GM12878 (cell line): Measurements from ENCODE around the gene B4GALT7. TPM values are rescaled to one million over a fixed set of nuclear protein-coding genes. Genes with fewer than 3 reads are reported as not detected.

Experiments
- BRCA1 ChIP-seq: IDR thresholded peaks from 2 replicates; pipeline ENCODE4 v1.6.1; 2011; ENCODE audit warnings: low read depth, low read length, improper control_type of control experiment
- CHD1 ChIP-seq: IDR thresholded peaks from 2 replicates; pipeline ENCODE4 v1.6.1; 2012; ENCODE audit warnings: low read depth, low read length, improper control_type of control experiment
- CHD2 ChIP-seq: IDR thresholded peaks from 2 replicates; pipeline ENCODE4 v1.6.1; 2011; ENCODE audit warnings: low read depth, low read length, improper control_type of control experiment, borderline replicate concordance
- CHD4 ChIP-seq: fragments of 200-600 bp; sonication (generic); IDR thresholded peaks from 2 replicates; pipeline ENCODE4 v1.6.1; 2016; ENCODE audit warnings: mild to moderate bottlenecking
- DPF2 ChIP-seq: fragments of 450-650 bp; IDR thresholded peaks from 2 replicates; pipeline ENCODE4 v1.6.1; 2017; ENCODE audit warnings: mild to moderate bottlenecking
- LARP7 ChIP-seq: fragments of 450-650 bp; IDR thresholded peaks from 2 replicates; pipeline ENCODE4 v1.6.1; 2017; ENCODE audit warnings: mild to moderate bottlenecking
- MYB ChIP-seq: fragments of 150-350 bp; IDR thresholded peaks from 2 replicates; pipeline ENCODE4 v1.6.1; 2014; ENCODE audit warnings: mild to moderate bottlenecking, low read depth, low read length, borderline replicate concordance
- NFYB ChIP-seq: IDR thresholded peaks from 2 replicates; pipeline ENCODE4 v1.6.1; 2011; ENCODE audit warnings: low read depth, mild to moderate bottlenecking, low read length, improper control_type of control experiment, moderate library complexity; ENCODE audit not compliant: insufficient read depth
- PAX5 ChIP-seq: IDR thresholded peaks from 2 replicates; pipeline ENCODE4 v1.6.1; 2011; ENCODE audit warnings: low read depth, low read length, borderline replicate concordance
- SIX5 ChIP-seq: IDR thresholded peaks from 2 replicates; pipeline ENCODE4 v1.6.1; 2011; ENCODE audit warnings: mild to moderate bottlenecking, low read depth, low read length, moderate library complexity; ENCODE audit not compliant: severe bottlenecking
- TARDBP ChIP-seq: IDR thresholded peaks from 2 replicates; pipeline ENCODE4 v1.6.1; 2016; ENCODE audit warnings: borderline replicate concordance
- TCF12 ChIP-seq: IDR thresholded peaks from 2 replicates; pipeline ENCODE4 v1.6.1; 2011; ENCODE audit warnings: low read depth, mild to moderate bottlenecking, low read length
- ZSCAN29 ChIP-seq: fragments of 450-650 bp; IDR thresholded peaks from 2 replicates; pipeline ENCODE4 v1.6.1; 2017; ENCODE audit warnings: mild to moderate bottlenecking, moderate library complexity
- polyA plus RNA-seq, 11 experiments: library from polyadenylated mRNA; depleted of rRNA in 4 of 11; unstranded in 6 of 11; stranded (reverse) in 5 of 11; fragments of >200 nt; fragmentation: Nextera tagmentation in 4 of 11; fragmentation: Illumina TruSeq in 1 of 11; extraction: Ambion mirVana in 4 of 11; extraction: Trizol in 1 of 11; gene quantifications; 1 replicate in 1 of 11; 2 replicates in 10 of 11; pipeline versions ENCODE4 v1.2.1 to v1.2.3, GENCODE V29; 2011 to 2016; ENCODE audit warnings: inconsistent platforms in 2 of 11, missing spikeins in 2 of 11, low read depth in 1 of 11
- total RNA-seq, 4 experiments: library from RNA; depleted of rRNA in 3 of 4; stranded (reverse); fragments of >200 nt in 3 of 4; fragmentation: Illumina TruSeq in 1 of 4; extraction: Trizol in 1 of 4; gene quantifications; 2 replicates each; pipeline versions ENCODE4 v1.2.1 to v1.2.3, GENCODE V29; 2013 to 2021
- TF ChIP-seq, protein P1 (sequence below): IDR thresholded peaks from 2 replicates; pipeline ENCODE4 v1.6.1; 2012; ENCODE audit warnings: low read depth, low read length, improper control_type of control experiment
- TF ChIP-seq, protein P2 (sequence below): fragments of 450-650 bp; conservative IDR thresholded peaks from 2 replicates; pipeline ENCODE4 v1.6.1; 2017; ENCODE audit warnings: mild to moderate bottlenecking, moderate library complexity
- TF ChIP-seq, protein P3 (sequence below): fragments of 450-650 bp; IDR thresholded peaks from 2 replicates; pipeline ENCODE4 v1.6.1; 2017; ENCODE audit warnings: antibody characterized with exemption, mild to moderate bottlenecking, moderate library complexity
- TF ChIP-seq, protein P4 (sequence below): fragments of 450-650 bp; IDR thresholded peaks from 2 replicates; pipeline ENCODE4 v1.6.1; 2016; ENCODE audit warnings: mild to moderate bottlenecking, moderate library complexity, borderline replicate concordance

B4GALT7 gene
- total and polyA plus RNA-seq, 10 of the 15 experiments (the other 5 are each of a cell fraction or from before 2014, with no cell fraction given), result 0.34 to 27.3 (median 16.4) TPM

DNA sequence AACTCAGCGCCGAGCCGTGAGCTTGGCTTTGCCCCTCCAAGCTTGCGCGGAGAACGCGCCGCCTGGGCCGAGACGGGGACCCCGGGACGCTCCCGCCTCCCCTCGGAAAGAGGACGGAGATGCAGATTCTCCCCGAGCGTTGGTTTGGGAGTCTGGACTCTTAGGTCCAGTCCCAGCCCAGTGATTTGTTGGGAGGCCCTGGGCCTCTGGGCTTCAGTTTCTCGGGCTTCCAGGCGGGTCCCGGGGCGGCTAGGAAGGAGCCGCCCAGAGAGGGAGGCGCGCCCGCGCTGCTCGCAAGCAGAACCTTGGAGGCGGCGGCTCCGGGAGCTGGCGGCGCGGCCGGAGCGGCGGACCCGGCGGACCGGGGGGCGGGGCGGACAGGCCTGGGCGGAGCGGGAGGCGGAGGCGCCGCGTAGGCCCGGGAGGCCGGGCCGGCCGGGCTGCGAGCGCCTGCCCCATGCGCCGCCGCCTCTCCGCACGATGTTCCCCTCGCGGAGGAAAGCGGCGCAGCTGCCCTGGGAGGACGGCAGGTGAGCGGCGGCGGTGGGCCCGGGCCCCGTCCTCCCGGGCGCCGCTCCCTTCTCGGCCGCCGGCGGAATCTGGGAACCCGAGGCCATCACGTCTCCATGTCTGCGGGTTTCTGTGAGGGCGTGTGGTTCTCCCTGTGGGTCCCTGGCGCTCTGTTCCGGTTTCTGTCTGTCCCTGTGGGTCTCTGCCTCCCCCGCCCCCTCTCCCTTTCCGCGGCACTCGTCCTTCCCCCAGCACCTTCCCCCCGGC is at the start of gene B4GALT7 (continued):
- TF ChIP-seq, protein P1, sequence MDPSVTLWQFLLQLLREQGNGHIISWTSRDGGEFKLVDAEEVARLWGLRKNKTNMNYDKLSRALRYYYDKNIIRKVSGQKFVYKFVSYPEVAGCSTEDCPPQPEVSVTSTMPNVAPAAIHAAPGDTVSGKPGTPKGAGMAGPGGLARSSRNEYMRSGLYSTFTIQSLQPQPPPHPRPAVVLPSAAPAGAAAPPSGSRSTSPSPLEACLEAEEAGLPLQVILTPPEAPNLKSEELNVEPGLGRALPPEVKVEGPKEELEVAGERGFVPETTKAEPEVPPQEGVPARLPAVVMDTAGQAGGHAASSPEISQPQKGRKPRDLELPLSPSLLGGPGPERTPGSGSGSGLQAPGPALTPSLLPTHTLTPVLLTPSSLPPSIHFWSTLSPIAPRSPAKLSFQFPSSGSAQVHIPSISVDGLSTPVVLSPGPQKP, result 0 out of 2 replicates have a peak, but pooled peaks have one; percentile 23
- TF ChIP-seq CHD2 (0 out of 2 replicates have a peak, but pooled peaks have one; percentile 44), TARDBP (peak; percentile 87), PAX5 (peak; percentile 34; the same call in 1 of the 2 replicates), SIX5 (peak; percentile 82), DPF2 (peak; percentile 70; the same call in 1 of the 2 replicates), ZSCAN29 (peak; percentile 80; the same call in 1 of the 2 replicates), TCF12 (peak; percentile 77; the same call in 1 of the 2 replicates), BRCA1 (no peak), NFYB (no peak), MYB (no peak), CHD1 (no peak; the same call in 1 of the 2 replicates), LARP7 (peak; percentile 78; the same call in 1 of the 2 replicates), CHD4 (no peak)
- TF ChIP-seq, protein P2, sequence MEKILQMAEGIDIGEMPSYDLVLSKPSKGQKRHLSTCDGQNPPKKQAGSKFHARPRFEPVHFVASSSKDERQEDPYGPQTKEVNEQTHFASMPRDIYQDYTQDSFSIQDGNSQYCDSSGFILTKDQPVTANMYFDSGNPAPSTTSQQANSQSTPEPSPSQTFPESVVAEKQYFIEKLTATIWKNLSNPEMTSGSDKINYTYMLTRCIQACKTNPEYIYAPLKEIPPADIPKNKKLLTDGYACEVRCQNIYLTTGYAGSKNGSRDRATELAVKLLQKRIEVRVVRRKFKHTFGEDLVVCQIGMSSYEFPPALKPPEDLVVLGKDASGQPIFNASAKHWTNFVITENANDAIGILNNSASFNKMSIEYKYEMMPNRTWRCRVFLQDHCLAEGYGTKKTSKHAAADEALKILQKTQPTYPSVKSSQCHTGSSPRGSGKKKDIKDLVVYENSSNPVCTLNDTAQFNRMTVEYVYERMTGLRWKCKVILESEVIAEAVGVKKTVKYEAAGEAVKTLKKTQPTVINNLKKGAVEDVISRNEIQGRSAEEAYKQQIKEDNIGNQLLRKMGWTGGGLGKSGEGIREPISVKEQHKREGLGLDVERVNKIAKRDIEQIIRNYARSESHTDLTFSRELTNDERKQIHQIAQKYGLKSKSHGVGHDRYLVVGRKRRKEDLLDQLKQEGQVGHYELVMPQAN, result peak; percentile 88
- TF ChIP-seq, protein P3, sequence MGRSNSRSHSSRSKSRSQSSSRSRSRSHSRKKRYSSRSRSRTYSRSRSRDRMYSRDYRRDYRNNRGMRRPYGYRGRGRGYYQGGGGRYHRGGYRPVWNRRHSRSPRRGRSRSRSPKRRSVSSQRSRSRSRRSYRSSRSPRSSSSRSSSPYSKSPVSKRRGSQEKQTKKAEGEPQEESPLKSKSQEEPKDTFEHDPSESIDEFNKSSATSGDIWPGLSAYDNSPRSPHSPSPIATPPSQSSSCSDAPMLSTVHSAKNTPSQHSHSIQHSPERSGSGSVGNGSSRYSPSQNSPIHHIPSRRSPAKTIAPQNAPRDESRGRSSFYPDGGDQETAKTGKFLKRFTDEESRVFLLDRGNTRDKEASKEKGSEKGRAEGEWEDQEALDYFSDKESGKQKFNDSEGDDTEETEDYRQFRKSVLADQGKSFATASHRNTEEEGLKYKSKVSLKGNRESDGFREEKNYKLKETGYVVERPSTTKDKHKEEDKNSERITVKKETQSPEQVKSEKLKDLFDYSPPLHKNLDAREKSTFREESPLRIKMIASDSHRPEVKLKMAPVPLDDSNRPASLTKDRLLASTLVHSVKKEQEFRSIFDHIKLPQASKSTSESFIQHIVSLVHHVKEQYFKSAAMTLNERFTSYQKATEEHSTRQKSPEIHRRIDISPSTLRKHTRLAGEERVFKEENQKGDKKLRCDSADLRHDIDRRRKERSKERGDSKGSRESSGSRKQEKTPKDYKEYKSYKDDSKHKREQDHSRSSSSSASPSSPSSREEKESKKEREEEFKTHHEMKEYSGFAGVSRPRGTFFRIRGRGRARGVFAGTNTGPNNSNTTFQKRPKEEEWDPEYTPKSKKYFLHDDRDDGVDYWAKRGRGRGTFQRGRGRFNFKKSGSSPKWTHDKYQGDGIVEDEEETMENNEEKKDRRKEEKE, result 0 out of 2 replicates have a peak, but pooled peaks have one; percentile 55
- TF ChIP-seq, protein P4, sequence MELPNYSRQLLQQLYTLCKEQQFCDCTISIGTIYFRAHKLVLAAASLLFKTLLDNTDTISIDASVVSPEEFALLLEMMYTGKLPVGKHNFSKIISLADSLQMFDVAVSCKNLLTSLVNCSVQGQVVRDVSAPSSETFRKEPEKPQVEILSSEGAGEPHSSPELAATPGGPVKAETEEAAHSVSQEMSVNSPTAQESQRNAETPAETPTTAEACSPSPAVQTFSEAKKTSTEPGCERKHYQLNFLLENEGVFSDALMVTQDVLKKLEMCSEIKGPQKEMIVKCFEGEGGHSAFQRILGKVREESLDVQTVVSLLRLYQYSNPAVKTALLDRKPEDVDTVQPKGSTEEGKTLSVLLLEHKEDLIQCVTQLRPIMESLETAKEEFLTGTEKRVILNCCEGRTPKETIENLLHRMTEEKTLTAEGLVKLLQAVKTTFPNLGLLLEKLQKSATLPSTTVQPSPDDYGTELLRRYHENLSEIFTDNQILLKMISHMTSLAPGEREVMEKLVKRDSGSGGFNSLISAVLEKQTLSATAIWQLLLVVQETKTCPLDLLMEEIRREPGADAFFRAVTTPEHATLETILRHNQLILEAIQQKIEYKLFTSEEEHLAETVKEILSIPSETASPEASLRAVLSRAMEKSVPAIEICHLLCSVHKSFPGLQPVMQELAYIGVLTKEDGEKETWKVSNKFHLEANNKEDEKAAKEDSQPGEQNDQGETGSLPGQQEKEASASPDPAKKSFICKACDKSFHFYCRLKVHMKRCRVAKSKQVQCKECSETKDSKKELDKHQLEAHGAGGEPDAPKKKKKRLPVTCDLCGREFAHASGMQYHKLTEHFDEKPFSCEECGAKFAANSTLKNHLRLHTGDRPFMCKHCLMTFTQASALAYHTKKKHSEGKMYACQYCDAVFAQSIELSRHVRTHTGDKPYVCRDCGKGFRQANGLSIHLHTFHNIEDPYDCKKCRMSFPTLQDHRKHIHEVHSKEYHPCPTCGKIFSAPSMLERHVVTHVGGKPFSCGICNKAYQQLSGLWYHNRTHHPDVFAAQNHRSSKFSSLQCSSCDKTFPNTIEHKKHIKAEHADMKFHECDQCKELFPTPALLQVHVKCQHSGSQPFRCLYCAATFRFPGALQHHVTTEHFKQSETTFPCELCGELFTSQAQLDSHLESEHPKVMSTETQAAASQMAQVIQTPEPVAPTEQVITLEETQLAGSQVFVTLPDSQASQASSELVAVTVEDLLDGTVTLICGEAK, result peak; percentile 78
